Panc1 (cell line): ENCODE results near the gene TTC28.

Source experiments
- POLR2AphosphoS5 ChIP-seq: IDR thresholded peaks from 2 replicates; pipeline ENCODE4 v1.6.1; 2012; ENCODE audit warnings: mild to moderate bottlenecking, low read depth, low read length, moderate library complexity
- TF ChIP-seq, protein P1 (sequence below): fragments of 450-650 bp; IDR thresholded peaks from 2 replicates; pipeline ENCODE4 v1.5.1; 2017; ENCODE audit warnings: mild to moderate bottlenecking

DNA sequence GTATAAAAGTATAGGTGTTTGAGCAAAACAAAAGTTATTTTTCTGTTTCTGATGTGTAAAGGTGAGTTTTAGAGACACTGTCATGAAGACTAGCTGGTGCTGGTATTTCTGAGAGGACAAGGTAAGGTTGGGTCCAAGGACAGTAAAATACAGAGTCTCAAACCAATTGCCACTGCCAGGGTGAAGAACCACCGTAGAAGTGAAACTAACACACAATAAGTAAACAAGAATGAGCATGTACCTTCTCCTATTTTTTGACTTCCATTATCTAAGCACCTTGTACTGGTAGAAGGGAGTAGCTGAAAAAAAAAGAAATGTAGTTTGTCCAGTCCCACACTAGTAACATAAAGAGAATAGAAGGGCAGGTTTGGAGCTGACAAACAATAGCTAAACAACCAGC, 117.3 kb downstream of the TTC28 start:
- TF ChIP-seq, protein P1, sequence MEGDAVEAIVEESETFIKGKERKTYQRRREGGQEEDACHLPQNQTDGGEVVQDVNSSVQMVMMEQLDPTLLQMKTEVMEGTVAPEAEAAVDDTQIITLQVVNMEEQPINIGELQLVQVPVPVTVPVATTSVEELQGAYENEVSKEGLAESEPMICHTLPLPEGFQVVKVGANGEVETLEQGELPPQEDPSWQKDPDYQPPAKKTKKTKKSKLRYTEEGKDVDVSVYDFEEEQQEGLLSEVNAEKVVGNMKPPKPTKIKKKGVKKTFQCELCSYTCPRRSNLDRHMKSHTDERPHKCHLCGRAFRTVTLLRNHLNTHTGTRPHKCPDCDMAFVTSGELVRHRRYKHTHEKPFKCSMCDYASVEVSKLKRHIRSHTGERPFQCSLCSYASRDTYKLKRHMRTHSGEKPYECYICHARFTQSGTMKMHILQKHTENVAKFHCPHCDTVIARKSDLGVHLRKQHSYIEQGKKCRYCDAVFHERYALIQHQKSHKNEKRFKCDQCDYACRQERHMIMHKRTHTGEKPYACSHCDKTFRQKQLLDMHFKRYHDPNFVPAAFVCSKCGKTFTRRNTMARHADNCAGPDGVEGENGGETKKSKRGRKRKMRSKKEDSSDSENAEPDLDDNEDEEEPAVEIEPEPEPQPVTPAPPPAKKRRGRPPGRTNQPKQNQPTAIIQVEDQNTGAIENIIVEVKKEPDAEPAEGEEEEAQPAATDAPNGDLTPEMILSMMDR = no peak
- TF ChIP-seq POLR2AphosphoS5 = no peak
